Progenitor cell of endocrine pancreas (in vitro differentiated cells): Measurements from ENCODE around the gene UCN. TPM values are rescaled to one million over a fixed set of nuclear protein-coding genes. Genes with fewer than 3 reads are reported as not detected.

Experiments used
- DNase-seq: peaks from one replicate; pipeline ENCODE4 v3.0.0; 2021; ENCODE audit warnings: low spot score; ENCODE audit not compliant: unreplicated experiment
- H3K27ac Mint-ChIP-seq: 2 replicates; pipeline ENCODE4 v1.8.0; 2021; ENCODE audit warnings: mild to moderate bottlenecking, moderate library complexity, mixed read lengths
- H3K27me3 Mint-ChIP-seq: 2 replicates; pipeline ENCODE4 v1.8.0; 2021; ENCODE audit warnings: mixed read lengths
- H3K36me3 Mint-ChIP-seq: 2 replicates; pipeline ENCODE4 v1.8.0; 2022; ENCODE audit warnings: mixed read lengths; ENCODE audit not compliant: insufficient read depth
- H3K4me1 Mint-ChIP-seq: 2 replicates; pipeline ENCODE4 v1.8.0; 2021; ENCODE audit warnings: low read depth, mixed read lengths
- H3K4me3 Mint-ChIP-seq: 2 replicates; pipeline ENCODE4 v1.8.0; 2021; ENCODE audit warnings: low read depth, mild to moderate bottlenecking, moderate library complexity, mixed read lengths
- H3K9me3 Mint-ChIP-seq: 2 replicates; pipeline ENCODE4 v1.8.0; 2021; ENCODE audit warnings: low read depth, mixed read lengths
- CTCF ChIP-seq: fragments of 200-600 bp; sonication (generic); IDR thresholded peaks from one replicate; pipeline ENCODE4 v1.5.0; 2021; ENCODE audit warnings: antibody characterized with exemption, mild to moderate bottlenecking; ENCODE audit not compliant: unreplicated experiment
- total RNA-seq: library from RNA; stranded (reverse); gene quantifications from 2 replicates; pipeline ENCODE4 v1.2.1, GENCODE V29; 2021

Gene UCN
- total RNA-seq, 1 donor from 2014 or later = 2.0 TPM

GRCh38 chr2:27261926-27262298 is 46.3 kb downstream of the UCN start:
- no peaks in the 10 kb centered on the region for H3K36me3 Mint-ChIP-seq
- no peak overlapping the region for H3K27ac Mint-ChIP-seq
- H3K4me3 Mint-ChIP-seq = peak overlapping the region; percentile 58
- no peak for DNase-seq
- no peak for TF ChIP-seq CTCF
- no peaks in the 10 kb centered on the region for H3K9me3 Mint-ChIP-seq
- peaks cover 57% of the 10 kb centered on the region for H3K27me3 Mint-ChIP-seq
- H3K4me1 Mint-ChIP-seq = peaks cover 11% of the 10 kb centered on the region

- H3K27me3 Mint-ChIP-seq = peaks cover 62% of the 10 kb centered on the region
- no peak overlapping the region for H3K27ac Mint-ChIP-seq
- peaks cover 11% of the 10 kb centered on the region for H3K4me1 Mint-ChIP-seq
- DNase-seq = no peak
- TF ChIP-seq CTCF = no peak
- no peaks in the 10 kb centered on the region for H3K36me3 Mint-ChIP-seq
- H3K9me3 Mint-ChIP-seq = no peaks in the 10 kb centered on the region
- peak overlapping the region; percentile 58 for H3K4me3 Mint-ChIP-seq
Observed at GRCh38 chr2:27261241-27261925, 46.9 kb downstream of the UCN start.

GRCh38 chr2:27258051-27258450 is 50.2 kb downstream of the UCN start:
- no peak for DNase-seq
- Mint-ChIP-seq H3K27me3 (peaks cover 70% of the 10 kb centered on the region), H3K36me3 (no peaks in the 10 kb centered on the region), H3K27ac (no peak overlapping the region), H3K4me1 (peaks cover 3% of the 10 kb centered on the region), H3K4me3 (no peak overlapping the region), H3K9me3 (no peaks in the 10 kb centered on the region)
- no peak for TF ChIP-seq CTCF

Other genes starting within 250 kb of the UCN start
- gene OST4, start 236.8 kb downstream of the UCN start, total RNA-seq = 245 and 254 TPM in 2 replicates
- gene EMILIN1, start 229.8 kb downstream of the UCN start, total RNA-seq = 1.1 and 2.5 TPM in 2 replicates
- gene KHK, start 221.7 kb downstream of the UCN start, total RNA-seq = 4.4 and 5.2 TPM in 2 replicates
- 0.31 and 0.87 TPM in 2 replicates for gene CGREF1, start 189.3 kb downstream of the UCN start, total RNA-seq
- gene ABHD1, start 184.6 kb downstream of the UCN start, total RNA-seq = 0.31 and 0.34 TPM in 2 replicates
- gene PREB, start 173.8 kb downstream of the UCN start, total RNA-seq = 46.9 and 49.7 TPM in 2 replicates
- gene PRR30, start 169.0 kb downstream of the UCN start, total RNA-seq = not detected in 2 replicates
- gene TCF23, start 159.4 kb downstream of the UCN start, total RNA-seq = not detected in 2 replicates
- 96.4 and 107 TPM in 2 replicates for gene ATRAID, start 96.4 kb downstream of the UCN start, total RNA-seq
- 66.7 and 70.8 TPM in 2 replicates for gene SLC5A6, start 96.2 kb downstream of the UCN start, total RNA-seq
- 59.3 and 59.7 TPM in 2 replicates for gene CAD, start 91.1 kb downstream of the UCN start, total RNA-seq
- not detected in 2 replicates for gene SLC30A3, start 45.4 kb downstream of the UCN start, total RNA-seq
- gene DNAJC5G, start 33.0 kb downstream of the UCN start, total RNA-seq = not detected in 2 replicates
- gene TRIM54, start 26.0 kb downstream of the UCN start, total RNA-seq = not detected in 2 replicates
- 56.0 and 60.4 TPM in 2 replicates for gene MPV17, start 14.7 kb upstream of the UCN start, total RNA-seq
- gene GTF3C2, start 48.3 kb upstream of the UCN start, total RNA-seq = 98.0 and 106 TPM in 2 replicates
- 49.6 and 56.7 TPM in 2 replicates for gene EIF2B4, start 61.9 kb upstream of the UCN start, total RNA-seq
- 81.2 and 89.3 TPM in 2 replicates for gene SNX17, start 62.2 kb upstream of the UCN start, total RNA-seq
- 34.4 and 35.0 TPM in 2 replicates for gene ZNF513, start 72.3 kb upstream of the UCN start, total RNA-seq
- gene PPM1G, start 101.1 kb upstream of the UCN start, total RNA-seq = 101 and 105 TPM in 2 replicates
- gene NRBP1, start 120.2 kb upstream of the UCN start, total RNA-seq = 109 and 120 TPM in 2 replicates
- 15.4 and 17.1 TPM in 2 replicates for gene KRTCAP3, start 133.9 kb upstream of the UCN start, total RNA-seq
- 43.7 and 49.5 TPM in 2 replicates for gene IFT172, start 181.3 kb upstream of the UCN start, total RNA-seq
- gene FNDC4, start 186.8 kb upstream of the UCN start, total RNA-seq = 10.2 and 12.2 TPM in 2 replicates
- gene GCKR, start 188.4 kb upstream of the UCN start, total RNA-seq = 2.0 and 2.8 TPM in 2 replicates